HCT116 (cell line): ENCODE data around the gene AFAP1L1.

Experiments
- POLR2AphosphoS5 ChIP-seq: IDR thresholded peaks from 2 replicates; pipeline ENCODE4 v1.6.1; 2011; ENCODE audit warnings: mild to moderate bottlenecking, low read depth, low read length, moderate library complexity
- RAD21 ChIP-seq: IDR thresholded peaks from 2 replicates; pipeline ENCODE4 v1.6.1; 2012; ENCODE audit warnings: low read depth, mild to moderate bottlenecking
- TCF7L2 ChIP-seq: IDR thresholded peaks from 2 replicates; pipeline ENCODE4 v1.7.0; 2011; ENCODE audit warnings: borderline replicate concordance, inconsistent platforms; ENCODE audit not compliant: insufficient read depth, insufficient read length; ENCODE audit errors: extremely low read depth
- YY1 ChIP-seq: IDR thresholded peaks from 2 replicates; pipeline ENCODE4 v1.6.1; 2011; ENCODE audit warnings: low read length, low read depth, moderate library complexity, mild to moderate bottlenecking; ENCODE audit not compliant: insufficient replicate concordance; ENCODE audit errors: extremely low read depth
- TF ChIP-seq, protein P1 (sequence below), 3 experiments: fragments of 200-600 bp in 1 of 3; sonication (generic) in 1 of 3; IDR thresholded peaks in 2 of 3; conservative IDR thresholded peaks in 1 of 3; 2 replicates each; pipeline ENCODE4 v1.5.1; 2012 to 2017; ENCODE audit warnings: low read depth in 2 of 3, low read length in 2 of 3, antibody characterized with exemption in 1 of 3, borderline replicate concordance in 1 of 3, control low read depth in 1 of 3, mild to moderate bottlenecking in 1 of 3, mixed read lengths in 1 of 3, mixed run types in 1 of 3, moderate library complexity in 1 of 3; ENCODE audit not compliant: insufficient read depth in 1 of 3
- TF ChIP-seq, protein P2 (sequence below): IDR thresholded peaks from 2 replicates; pipeline ENCODE4 v1.6.1; 2012
- TF ChIP-seq, protein P3 (sequence below): IDR thresholded peaks from 2 replicates; pipeline ENCODE4 v1.6.1; 2012

DNA sequence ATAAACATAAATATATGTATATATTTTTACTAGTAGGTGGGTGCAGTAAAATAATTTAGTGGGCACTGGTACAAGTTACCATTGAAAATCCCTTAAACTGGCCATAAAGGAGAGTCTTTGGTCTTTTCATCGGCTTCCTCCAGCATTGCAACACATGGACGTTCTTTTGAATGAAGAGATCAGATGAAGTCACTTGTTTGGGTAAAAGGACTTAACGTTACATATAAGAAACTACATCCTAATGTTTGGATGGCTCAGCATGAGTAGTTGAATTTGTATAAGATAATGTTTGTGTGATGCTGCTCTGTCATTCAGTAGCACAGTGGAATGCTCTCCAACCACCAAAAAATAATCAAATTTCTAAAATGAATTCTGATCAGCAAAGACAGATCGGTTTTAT is 31.6 kb downstream of the AFAP1L1 start:
- TF ChIP-seq RAD21, result no peak
- TF ChIP-seq, protein P1, sequence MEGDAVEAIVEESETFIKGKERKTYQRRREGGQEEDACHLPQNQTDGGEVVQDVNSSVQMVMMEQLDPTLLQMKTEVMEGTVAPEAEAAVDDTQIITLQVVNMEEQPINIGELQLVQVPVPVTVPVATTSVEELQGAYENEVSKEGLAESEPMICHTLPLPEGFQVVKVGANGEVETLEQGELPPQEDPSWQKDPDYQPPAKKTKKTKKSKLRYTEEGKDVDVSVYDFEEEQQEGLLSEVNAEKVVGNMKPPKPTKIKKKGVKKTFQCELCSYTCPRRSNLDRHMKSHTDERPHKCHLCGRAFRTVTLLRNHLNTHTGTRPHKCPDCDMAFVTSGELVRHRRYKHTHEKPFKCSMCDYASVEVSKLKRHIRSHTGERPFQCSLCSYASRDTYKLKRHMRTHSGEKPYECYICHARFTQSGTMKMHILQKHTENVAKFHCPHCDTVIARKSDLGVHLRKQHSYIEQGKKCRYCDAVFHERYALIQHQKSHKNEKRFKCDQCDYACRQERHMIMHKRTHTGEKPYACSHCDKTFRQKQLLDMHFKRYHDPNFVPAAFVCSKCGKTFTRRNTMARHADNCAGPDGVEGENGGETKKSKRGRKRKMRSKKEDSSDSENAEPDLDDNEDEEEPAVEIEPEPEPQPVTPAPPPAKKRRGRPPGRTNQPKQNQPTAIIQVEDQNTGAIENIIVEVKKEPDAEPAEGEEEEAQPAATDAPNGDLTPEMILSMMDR (IDR thresholded peaks at IDR 0.05 in 2 of 3, conservative IDR thresholded peaks at IDR 0.05 in 1 of 3; ENCODE audit: borderline replicate concordance in 1 of 3, insufficient read depth in 1 of 3, low read depth in 2 of 3, low read length in 2 of 3), result no peak
- TF ChIP-seq, protein P2, sequence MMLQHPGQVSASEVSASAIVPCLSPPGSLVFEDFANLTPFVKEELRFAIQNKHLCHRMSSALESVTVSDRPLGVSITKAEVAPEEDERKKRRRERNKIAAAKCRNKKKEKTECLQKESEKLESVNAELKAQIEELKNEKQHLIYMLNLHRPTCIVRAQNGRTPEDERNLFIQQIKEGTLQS, result no peak
- TF ChIP-seq POLR2AphosphoS5, result no peak
- TF ChIP-seq, protein P3, sequence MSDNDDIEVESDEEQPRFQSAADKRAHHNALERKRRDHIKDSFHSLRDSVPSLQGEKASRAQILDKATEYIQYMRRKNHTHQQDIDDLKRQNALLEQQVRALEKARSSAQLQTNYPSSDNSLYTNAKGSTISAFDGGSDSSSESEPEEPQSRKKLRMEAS, result no peak
- TF ChIP-seq YY1, result no peak
- TF ChIP-seq TCF7L2, result no peak
